ENCODE results near the gene LRIT2.

DNA sequence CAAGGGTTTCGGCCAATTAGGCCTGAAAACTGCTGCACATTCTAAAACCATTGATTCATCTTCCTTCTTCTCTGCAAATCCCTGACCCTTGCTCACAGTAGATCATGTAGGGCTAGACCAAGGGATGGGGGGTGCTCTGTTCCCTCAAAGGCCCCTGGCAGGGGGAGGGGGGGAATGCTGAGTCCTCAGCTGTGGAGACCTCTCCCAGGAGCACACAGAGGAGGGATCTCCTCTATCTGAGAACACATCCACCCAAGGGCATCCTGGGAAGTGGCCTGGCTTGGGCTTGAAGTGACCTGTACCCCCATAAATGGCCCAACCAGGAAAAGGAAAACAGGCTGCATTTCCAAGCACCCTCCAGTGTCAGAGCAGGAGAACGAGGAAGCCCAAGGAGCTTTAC is 32.0 kb downstream of the LRIT2 start:
- TF ChIP-seq ZNF274 (IDR thresholded peaks at IDR 0.05; ENCODE audit: low read depth, low read length) (no peak), SUZ12 (IDR thresholded peaks at IDR 0.05; ENCODE audit: extremely low read depth, insufficient read depth, insufficient read length) (no peak), YY1 (IDR thresholded peaks at IDR 0.05; ENCODE audit: insufficient read depth, insufficient read length) (no peak)

Data from NT2/D1 (cell line).